Measurements from ENCODE around the gene EXOC3.
"Not testable (repeated sequence)": the region's sequence is repeated elsewhere in the genome, so short reads cannot be mapped to it uniquely, and the experiment has no call there.

The EXOC3 gene

DNA sequence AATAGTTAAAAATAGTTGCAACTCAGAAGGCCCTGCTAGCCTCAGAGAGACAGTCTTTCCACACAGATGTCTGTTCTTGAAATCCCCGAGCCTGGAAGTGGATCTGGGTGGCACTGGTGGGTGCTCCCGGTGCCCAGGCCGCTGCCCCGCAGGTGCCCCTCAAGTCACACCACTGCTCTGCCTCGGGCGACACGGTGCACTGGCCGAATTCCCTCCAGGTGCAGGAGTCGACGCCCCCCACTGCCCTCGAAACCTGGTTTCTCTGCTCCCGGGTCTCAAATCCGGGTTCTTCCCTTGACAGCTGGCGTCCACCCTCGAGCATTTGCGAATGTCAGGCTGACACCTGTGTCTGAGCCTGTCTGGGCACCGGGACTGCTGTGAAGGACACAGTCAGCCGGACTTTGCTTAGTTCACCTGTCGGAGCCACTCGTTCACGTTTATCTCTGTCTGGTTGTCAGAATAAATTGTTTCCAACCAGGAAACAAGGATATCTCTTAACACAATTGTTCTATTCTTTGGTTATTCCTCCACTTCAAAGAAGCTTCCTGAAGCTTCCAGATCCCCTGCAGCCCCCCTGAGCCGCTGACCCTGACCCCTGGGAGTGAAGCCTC lies 54.2 kb downstream of the EXOC3 start:
- FAIRE-seq = no peak

DNA sequence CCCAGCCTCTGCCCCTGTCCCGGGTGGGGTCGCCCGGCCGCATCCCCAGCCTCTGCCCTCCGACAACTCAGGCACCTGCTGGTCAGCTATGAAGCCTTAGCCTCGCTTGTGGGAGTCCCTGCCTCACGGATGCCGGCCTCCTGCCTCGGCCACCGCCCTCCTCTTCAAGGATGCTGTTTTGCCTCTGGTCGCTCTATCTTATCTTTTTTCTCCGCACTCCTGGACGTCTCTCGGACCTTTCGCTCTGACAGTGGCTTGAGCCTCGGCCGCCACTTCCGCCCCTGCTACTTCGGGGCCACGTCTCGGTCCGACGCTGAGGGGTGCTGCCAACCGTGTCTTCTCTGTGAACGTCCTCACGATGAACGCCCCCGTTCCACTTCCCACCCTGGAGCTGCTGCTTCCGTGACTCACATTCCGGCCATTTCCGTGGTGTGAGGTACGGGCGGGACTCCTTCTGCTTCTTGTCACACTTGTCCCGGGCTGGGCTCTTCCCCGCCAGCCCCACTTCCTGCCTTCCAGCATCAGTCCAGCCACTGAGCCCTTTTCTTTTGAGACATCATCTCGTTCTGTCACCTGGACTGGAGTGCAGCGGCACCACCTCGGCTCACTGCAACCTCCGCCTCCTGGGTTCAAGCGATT lies 55.0 kb downstream of the EXOC3 start:
- FAIRE-seq (peak; percentile 20), DNase-seq (ENCODE audit: insufficient read length, low spot score) (no peak)

More for the DNA sequence above, 54.2 kb downstream of the EXOC3 start:
- DNase-seq (ENCODE audit: insufficient read length, low spot score) = no peak

- no peak for DNase-seq (ENCODE audit: insufficient read length, low spot score)
Observed at GRCh38 chr5:499233-500209, 56.5 kb downstream of the EXOC3 start.

DNA sequence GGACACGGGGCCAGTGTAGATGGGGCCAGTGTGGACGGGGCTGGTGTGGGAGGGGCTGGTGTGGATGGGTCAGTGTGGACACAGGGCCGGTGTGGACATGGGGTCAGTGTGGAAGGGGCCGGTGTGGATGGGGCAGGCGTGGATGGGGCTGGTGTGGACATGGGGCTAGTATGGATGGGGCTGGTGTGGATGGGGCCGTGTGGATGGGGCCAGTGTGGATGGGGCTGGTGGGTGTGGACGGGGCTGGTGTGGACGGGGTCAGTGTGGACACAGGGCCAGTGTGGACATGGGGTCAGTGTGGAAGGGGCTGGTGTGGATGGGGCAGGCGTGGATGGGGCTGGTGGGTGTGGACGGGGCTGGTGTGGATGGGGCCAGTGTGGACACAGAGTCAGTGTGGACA lies 57.5 kb downstream of the EXOC3 start:
- no peak for DNase-seq (ENCODE audit: insufficient read length, low spot score)
- no peak for FAIRE-seq

More at GRCh38 chr5:499233-500209, 56.5 kb downstream of the EXOC3 start:
- no peak for FAIRE-seq

DNA sequence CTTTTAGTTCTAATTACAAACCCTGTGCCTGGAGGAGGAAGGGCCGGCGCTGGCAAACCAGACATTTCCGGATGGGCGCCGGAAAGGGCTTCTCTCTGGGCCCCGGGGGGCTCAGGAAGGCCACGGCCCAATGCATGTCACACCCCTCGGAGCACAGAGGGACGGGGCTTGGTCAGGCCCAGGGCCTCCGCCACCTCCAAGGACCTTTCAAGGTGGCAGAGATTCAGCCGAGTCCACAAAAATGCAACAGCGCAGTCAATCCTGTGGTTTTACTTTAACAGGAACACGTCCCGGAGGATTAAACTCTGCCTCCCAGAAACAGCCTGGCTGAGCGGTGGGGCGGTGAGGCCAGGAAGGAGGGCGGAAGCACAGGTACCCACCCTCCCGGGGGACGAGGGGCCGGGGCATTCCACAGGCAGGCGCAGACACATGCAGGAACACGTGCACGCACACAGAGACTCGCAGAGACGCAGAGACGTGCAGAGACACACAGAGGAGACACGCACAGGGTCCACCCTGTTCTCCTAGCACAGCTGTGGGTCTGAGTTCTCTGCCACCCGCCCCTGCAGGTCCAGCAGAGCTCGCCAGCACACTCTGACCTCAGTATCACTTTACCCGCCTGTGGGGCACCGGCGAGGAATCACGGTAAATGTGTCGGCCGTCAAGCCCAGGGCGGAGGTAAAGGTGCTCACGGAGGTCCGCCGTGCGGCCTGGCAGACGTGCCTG lies 58.3 kb downstream of the EXOC3 start:
- FAIRE-seq (no peak), DNase-seq (ENCODE audit: insufficient read length, low spot score) (no peak)

- no peak for FAIRE-seq
- no peak for DNase-seq (ENCODE audit: insufficient read length, low spot score)
Observed at GRCh38 chr5:501831-502184, 58.8 kb downstream of the EXOC3 start.

DNA sequence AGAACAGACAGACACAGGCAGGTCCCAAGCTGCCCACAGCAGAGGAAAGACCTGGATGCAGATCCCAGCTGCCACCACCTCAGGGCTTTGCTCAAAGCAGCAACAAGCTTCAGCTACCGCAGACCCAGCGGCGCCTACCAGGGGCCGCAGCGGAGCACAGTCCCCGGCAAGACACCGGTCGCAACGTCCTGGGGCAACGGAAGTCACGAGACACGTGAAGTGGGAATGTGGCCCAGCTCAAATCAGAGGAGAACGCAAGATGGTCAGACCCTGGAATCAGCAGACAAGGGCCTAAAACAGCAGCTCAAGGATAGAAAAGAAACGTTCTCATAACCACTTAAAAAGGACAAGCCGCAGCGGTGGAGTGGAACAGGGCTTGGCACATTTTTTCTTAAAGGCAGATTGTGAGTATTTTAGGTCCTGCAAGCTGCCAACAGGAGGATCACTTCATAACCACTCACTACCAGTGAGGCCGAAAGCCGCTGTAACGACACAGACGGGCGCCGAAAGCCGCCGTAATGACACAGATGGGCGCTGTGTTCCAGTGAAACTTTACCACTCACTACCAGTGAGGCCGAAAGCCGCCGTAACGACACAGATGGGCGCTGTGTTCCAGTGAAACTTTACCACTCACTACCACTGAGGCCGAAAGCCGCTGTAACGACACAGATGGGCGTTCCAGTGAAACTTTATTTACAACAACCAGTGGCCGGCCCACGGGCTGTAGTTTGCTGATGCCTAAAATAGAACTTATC lies 59.5 kb downstream of the EXOC3 start:
- FAIRE-seq (no peak), DNase-seq (ENCODE audit: insufficient read length, low spot score) (no peak)

GRCh38 chr5:504326-505154 lies 61.6 kb downstream of the EXOC3 start:
- DNase-seq (ENCODE audit: insufficient read length, low spot score) (no peak), FAIRE-seq (no peak)

DNA sequence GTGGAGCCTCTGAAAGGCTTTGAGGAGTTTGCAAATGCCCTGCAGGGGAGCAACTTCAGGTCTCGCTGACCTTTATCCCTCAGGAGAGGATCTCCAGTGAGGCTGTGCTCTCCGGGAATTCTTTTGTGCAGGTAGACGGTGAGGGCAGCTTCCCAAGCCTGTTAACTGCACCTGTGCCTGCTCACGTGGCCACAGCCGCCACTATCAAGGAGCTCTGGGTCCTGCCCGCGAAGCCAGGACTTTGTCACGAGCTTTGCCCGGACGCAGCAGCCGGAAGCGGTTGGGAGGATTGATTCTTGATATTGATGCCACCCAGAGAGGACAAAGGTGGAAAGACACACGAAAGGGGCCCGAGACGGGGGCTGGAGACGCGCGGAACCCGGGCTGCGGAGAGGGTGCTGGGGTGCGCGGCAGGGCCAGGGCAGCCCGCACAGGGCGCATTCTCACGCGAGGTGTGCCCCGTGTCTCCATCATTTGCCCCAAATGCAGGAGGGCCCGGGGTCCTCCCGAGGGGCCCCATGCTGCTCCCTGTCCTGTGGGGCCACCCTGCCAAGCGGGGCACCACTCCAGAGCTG lies 63.1 kb downstream of the EXOC3 start:
- DNase-seq (ENCODE audit: insufficient read length, low spot score) (no peak), FAIRE-seq (no peak)

GRCh38 chr5:507986-508575 lies 65.1 kb downstream of the EXOC3 start:
- not testable (repeated sequence) for DNase-seq (ENCODE audit: insufficient read length, low spot score); FAIRE-seq

DNA sequence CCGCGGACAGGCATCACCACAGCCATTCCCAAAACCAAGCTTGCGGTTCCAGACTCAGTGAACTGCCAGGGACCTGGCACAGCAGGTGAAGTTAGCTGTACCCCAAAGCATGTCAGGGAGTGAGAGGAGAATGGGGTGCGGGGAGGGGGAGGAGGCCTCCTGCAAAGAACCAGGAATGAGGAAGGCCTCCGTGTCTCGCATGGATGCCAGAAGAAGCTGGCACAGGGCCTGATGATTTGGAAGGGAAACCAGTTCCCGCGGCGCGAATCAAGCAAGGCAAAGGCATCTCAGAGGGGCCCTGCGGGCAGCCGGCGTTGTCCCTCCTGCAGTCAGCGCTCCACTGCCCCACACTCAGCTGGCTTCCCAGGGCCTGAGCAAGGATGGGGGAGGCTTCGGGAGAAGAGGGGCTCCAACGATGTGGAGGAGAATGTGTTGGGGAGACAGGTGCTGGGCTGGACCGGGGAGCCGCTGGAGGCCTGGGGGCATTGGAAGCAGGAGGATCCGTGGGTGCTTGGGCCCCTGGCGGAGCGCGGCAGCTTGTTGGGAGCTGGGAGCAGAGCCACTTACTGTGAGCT lies 66.7 kb downstream of the EXOC3 start:
- FAIRE-seq = no peak
- DNase-seq (ENCODE audit: insufficient read length, low spot score) = no peak

- no peak for FAIRE-seq
Observed at GRCh38 chr5:510521-510920, 67.5 kb downstream of the EXOC3 start.

DNA sequence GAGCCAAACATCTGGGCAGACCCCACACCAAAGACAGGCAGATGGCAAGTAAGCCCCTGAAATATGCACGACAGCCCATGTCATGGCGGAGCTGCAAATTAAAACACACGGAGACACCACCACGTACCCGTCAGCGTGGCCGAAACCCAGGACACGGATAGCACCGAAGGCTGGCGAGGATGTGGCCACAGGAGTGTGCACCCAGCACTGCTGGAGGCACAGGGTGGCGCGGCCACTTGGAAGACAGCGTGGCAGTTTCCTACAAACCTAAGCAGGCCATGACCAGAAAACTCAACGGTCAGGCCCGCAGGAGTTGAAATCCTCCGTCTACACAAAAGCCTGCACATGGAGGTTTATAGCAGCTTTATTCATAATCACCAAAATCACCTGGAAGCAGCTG lies 68.5 kb downstream of the EXOC3 start:
- DNase-seq (ENCODE audit: insufficient read length, low spot score) (no peak), FAIRE-seq (no peak)

More at GRCh38 chr5:510521-510920, 67.5 kb downstream of the EXOC3 start:
- DNase-seq (ENCODE audit: insufficient read length, low spot score) = no peak

- FAIRE-seq (no peak), DNase-seq (ENCODE audit: insufficient read length, low spot score) (no peak)
Observed at GRCh38 chr5:513216-514100, 70.5 kb downstream of the EXOC3 start.

- FAIRE-seq (no peak), DNase-seq (ENCODE audit: insufficient read length, low spot score) (no peak)
Observed at GRCh38 chr5:514101-514485, 71.1 kb downstream of the EXOC3 start.

DNA sequence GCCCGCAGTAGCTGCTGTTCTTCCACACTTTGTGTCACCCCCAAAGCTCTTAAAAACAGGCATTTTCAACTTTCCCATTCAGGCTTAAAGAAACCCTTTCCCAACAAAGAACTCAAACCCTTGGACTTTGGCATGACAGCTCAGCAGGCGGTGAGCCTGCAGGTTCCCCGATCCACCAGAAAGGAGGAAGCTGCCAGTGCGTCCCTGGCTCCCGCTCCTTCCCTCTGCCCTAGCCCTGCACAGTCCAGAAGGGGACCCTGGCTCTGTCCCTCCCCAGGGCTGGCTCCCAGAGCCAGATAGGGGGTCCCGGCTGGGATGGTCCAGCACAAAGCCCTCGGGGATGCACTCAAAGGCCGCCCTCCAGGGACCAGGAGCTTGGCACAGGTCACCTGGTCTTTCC lies 71.7 kb downstream of the EXOC3 start:
- no peak for FAIRE-seq
- DNase-seq (ENCODE audit: insufficient read length, low spot score) = no peak

DNA sequence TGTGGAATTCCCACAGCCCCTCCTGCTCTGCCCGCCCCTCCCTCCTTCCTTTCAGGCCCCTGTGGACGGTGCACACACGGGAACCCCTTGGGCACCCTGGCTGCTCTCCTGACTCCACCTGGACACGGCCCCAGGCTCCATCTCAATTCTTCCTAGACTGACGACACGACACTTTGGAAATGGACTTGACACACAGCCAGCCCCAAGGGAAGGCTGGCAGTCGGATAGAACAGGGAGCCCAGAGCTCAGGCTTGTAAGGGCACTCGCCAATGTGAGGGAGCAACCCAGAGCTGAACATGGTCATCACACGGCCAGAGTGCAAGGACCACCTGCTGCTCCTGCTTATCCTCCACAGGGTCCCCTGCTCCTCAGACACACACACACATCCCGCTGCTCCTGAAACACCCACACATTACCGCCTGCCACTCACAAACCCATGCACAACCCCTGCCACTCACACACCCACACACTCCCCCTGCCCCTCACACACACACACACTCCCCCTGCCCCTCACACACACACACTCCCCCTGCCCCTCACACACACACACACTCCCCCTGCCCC lies 72.4 kb downstream of the EXOC3 start:
- DNase-seq (ENCODE audit: insufficient read length, low spot score) = no peak

More for the DNA sequence above, 72.4 kb downstream of the EXOC3 start:
- FAIRE-seq = peak; percentile 80

All from HTR-8/SVneo (cell line).